GM19328 (cell line): ENCODE results near the gene RECK.
"Not testable (repeated sequence)": the region's sequence is repeated elsewhere in the genome, so short reads cannot be mapped to it uniquely, and the experiment has no call there.

Source experiments
- ATAC-seq: cut with Tn5 transposase; IDR thresholded peaks from one replicate; pipeline ENCODE4 v1.9.1; 2021; ENCODE audit warnings: mild to moderate bottlenecking, moderate library complexity; ENCODE audit not compliant: unreplicated experiment

Gene RECK, protein sequence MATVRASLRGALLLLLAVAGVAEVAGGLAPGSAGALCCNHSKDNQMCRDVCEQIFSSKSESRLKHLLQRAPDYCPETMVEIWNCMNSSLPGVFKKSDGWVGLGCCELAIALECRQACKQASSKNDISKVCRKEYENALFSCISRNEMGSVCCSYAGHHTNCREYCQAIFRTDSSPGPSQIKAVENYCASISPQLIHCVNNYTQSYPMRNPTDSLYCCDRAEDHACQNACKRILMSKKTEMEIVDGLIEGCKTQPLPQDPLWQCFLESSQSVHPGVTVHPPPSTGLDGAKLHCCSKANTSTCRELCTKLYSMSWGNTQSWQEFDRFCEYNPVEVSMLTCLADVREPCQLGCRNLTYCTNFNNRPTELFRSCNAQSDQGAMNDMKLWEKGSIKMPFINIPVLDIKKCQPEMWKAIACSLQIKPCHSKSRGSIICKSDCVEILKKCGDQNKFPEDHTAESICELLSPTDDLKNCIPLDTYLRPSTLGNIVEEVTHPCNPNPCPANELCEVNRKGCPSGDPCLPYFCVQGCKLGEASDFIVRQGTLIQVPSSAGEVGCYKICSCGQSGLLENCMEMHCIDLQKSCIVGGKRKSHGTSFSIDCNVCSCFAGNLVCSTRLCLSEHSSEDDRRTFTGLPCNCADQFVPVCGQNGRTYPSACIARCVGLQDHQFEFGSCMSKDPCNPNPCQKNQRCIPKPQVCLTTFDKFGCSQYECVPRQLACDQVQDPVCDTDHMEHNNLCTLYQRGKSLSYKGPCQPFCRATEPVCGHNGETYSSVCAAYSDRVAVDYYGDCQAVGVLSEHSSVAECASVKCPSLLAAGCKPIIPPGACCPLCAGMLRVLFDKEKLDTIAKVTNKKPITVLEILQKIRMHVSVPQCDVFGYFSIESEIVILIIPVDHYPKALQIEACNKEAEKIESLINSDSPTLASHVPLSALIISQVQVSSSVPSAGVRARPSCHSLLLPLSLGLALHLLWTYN

DNA sequence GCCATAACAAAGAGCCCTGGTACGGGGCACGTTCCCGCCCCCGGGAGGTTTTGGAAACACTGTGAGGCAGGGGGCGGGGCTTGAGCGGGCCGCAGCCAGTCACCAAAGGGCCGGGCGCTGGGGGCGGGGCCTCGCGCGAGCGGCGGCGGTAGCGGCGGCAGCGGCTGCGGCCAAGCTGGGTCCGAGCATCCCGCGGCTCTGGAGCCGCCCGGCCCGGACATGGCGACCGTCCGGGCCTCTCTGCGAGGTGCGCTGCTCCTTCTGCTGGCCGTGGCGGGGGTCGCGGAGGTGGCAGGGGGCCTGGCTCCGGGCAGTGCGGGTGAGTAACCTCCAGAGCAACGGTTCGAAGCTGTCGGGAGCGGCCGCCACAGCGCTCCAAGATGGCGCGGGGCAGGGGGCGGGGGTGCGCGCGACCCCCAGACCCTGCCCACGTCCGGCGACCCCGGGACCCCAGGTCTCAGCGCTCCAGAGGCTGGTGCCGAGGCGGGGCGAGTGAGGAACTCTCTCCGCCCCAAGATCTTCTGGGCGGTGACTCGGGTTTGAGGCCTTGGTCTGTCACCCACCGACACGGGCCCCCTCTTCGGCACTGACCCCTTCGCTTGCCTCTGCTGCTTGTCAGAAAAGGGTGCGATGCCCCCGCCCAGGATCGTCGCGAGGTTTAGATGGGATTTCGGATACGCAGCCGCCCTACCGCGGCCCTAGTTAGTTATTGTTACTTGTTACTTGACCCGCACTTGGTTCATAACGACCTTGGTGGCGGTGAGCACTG is at the start of gene RECK:
TSS of gene RECK (plus strand) at position 134 of the 769 bp plus-strand sequence. CDS start at position 220, 86 bp downstream.
- peak; percentile 77 for ATAC-seq

- no peak for ATAC-seq
Measured at GRCh38 chr9:35990155-35990554, 46.6 kb upstream of the RECK start.

DNA sequence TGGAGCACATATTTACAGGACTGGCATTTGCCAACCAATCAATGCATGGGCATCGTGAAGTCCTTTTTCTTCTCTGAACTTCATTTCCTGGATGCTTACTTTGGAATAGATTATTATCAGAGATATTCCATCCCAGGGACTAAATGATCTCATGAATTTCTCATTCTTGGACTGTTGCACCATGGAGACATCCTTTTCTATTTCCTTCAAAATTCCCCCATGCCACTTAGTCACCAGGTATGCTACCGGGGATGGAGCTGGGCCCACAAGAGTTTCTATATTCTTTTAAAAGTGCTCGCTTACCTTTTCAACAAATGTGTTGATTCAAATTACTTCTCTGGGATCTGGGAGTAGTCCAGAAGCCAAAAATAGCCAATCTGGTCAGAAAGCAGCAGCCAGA is 43.6 kb upstream of the RECK start:
- not testable (repeated sequence) for ATAC-seq

- no peak for ATAC-seq
Measured at GRCh38 chr9:35993976-35994720, 42.6 kb upstream of the RECK start.

GRCh38 chr9:35994959-35995358 is 41.8 kb upstream of the RECK start:
- no peak for ATAC-seq

- ATAC-seq = no peak
Measured at GRCh38 chr9:35996358-35996970, 40.2 kb upstream of the RECK start.

- ATAC-seq = not testable (repeated sequence)
Measured at GRCh38 chr9:35997016-35997415, 39.7 kb upstream of the RECK start.

- ATAC-seq = no peak
Measured at GRCh38 chr9:35998333-35998732, 38.4 kb upstream of the RECK start.

GRCh38 chr9:36005891-36006290 is 30.8 kb upstream of the RECK start:
- no peak for ATAC-seq

- no peak for ATAC-seq
Measured at GRCh38 chr9:36006549-36007315, 30.0 kb upstream of the RECK start.

DNA sequence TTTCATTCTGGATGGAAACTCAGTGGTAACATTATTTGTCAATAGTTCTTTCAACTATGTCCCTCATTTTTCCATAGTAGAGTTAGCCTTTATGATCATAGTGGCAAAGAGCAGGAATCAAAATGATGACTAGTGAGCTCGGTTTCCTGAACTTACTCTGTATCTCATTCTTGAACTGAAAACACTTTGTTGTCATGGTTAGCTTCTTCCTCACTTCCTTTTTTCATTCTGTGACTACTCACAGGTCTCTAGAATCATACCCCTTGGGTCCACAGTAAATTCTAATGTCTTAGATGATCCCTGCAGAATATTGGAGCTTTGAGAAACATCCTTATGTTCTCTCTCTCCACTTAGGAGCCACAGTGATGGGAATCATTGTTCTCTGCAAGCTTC is 29.4 kb upstream of the RECK start:
- ATAC-seq = no peak

DNA sequence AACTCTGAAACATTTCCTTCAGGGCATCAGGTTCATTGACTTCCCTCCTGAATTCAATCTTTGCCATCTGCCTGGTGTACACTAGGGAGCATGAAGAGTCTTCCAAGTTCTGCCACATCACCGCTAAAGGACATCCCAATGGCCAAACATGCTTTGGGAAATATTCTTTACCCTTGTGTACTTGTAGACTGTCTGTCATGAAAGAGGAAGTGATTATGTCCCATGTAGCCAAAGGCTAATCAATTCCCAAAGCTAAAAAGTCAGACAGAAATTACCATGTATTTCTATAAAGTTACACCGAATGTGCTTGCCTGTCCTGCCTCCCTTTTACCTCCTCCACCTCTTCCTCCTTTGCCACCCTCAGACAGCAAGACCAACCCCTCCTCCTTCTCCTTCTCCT is 28.9 kb upstream of the RECK start:
- no peak for ATAC-seq

DNA sequence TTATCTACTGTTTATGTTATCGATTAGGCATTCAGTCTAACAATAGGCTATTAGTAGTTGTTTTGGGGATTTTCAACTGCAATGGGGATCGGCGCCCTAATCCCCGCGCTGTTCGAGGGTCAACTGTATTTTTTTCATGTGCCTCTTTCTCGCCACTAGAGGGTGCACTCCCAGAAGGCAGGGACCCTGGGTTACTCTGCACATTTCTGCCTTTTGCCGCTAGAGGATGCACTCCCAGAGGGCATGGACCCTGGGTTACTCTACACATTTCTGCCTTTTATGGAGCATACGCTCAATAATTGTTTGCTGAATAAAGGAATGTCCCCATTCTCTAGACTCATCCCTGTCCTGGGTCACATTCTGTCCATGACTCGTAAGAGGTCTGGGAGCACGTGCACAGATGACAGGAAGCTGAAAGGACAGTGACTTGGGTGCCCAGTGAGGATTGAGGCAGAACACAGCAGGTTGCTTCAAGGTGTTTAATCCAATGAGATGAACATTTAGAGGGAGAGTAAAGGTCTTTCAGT is 27.9 kb upstream of the RECK start:
- ATAC-seq = no peak

DNA sequence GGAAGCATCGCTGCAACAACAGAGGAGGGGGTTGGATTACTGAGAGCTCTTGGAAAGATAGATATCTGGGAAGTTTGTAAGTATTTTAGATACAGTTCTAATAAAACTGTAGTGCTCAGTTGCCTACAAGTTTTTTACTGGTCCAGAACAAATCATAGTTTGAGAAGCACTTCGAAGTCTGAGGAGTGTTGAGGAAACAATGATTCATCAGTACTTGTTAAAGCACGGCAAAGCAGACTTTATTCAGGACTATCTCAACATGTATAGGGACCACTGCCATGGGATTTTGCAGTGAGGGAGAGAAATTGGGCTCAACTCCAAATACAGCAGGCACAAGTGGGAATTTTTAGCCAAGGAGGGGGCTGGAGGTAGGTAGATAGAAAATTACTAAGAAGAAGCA is 25.3 kb upstream of the RECK start:
- no peak for ATAC-seq

DNA sequence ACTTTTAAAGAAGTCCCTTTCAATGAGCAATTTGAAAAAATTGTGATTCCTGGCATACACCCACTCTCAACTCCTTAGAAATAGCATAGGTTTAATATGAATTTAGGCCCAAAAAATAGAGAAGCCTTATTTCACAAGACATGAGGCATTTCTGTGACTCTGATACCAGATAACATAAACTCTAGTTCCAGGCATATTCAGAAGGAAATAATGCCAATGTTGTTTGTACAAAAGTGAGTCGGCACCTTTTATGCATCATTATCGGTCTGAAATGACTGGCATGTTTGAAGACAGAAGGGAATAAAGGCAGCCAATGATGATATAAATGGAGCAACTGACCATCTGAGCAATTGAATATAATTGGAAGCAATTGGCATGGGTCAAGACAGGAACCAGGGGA is 19.4 kb upstream of the RECK start:
- no peak for ATAC-seq

- ATAC-seq = no peak
Measured at GRCh38 chr9:36018129-36018528, 18.6 kb upstream of the RECK start.

DNA sequence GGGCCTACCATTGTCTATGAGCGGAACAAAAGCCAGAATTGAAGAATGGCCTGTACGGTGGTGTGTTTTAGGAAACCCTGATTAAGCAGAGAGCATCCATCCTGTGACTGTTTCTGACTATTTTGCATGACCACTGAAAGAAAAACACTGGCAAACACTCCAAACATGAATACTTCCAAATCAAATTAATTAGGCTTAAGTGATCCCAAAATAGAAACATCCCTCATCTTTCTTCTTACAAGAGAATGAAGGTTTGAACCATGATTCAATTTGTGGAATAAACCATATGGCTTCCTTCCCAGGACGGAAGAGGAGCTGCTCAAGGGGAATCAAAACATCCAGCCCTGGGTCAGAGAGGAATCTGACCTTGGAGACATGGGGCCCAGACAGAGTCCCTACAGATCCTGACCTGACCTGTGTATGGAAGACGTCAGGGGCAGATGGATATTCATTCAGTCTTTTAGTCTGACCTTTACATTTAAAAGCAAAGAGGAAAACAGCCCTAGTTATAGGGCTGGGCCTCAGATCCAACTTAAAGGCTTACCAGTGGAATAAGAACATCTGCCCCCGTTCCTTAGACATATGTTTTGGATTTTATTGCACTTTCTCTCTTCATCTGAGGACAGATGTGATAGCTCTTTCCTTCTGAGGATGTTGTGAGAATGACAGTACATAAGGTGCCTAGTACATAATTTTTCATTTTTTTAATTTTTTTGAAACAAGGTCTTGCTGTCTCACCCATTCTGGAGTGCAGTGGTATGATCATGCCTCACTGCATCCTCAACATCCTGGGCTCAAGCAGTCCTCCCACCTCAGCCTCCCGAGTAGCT is 17.6 kb upstream of the RECK start:
- no peak for ATAC-seq

GRCh38 chr9:36021968-36022367 is 14.7 kb upstream of the RECK start:
- ATAC-seq = no peak
